ENCODE results near the gene MAGI3. TPM values are rescaled to one million over a fixed set of nuclear protein-coding genes. Genes with fewer than 3 reads are reported as not detected.
"Not testable (repeated sequence)": the region's sequence is repeated elsewhere in the genome, so short reads cannot be mapped to it uniquely, and the experiment has no call there.

MAGI3 gene
- total RNA-seq, 4 donors from 2014 or later, result 14.4 to 28.2 (median 24.4) TPM

- intact Hi-C loops (cut with DNase I), result no loop called here
Observed at GRCh38 chr1:113592230-113592629, 201.9 kb downstream of the MAGI3 start.

GRCh38 chr1:113593550-113594297, 203.4 kb downstream of the MAGI3 start:
- Histone ChIP-seq H3K36me3 (peaks cover 0 to 66% (median 0%) of the 10 kb centered on the region in 3 donors), H3K27ac (no peak overlapping the region), H3K9me3 (peaks cover 0 to 11% (median 0%) of the 10 kb centered on the region in 3 donors), H3K4me3 (no peak overlapping the region), H3K27me3 (no peaks in the 10 kb centered on the region), H3K4me1 (no peaks in the 10 kb centered on the region)
- intact Hi-C loops (cut with DNase I), result no loop called here
- 69% methylated on average over 4 of the region's 4 CpGs for WGBS, 2 donors
- TF ChIP-seq CTCF (IDR thresholded peaks at IDR 0.05) (no peak), POLR2A (IDR thresholded peaks at IDR 0.05) (no peak)
- no peak for DNase-seq

More at GRCh38 chr1:113592230-113592629, 201.9 kb downstream of the MAGI3 start:
- Histone ChIP-seq H3K27ac (no peak overlapping the region), H3K4me1 (no peaks in the 10 kb centered on the region), H3K9me3 (peaks cover 0 to 2% (median 0%) of the 10 kb centered on the region in 3 donors), H3K36me3 (peaks cover 0 to 63% (median 0%) of the 10 kb centered on the region in 3 donors), H3K4me3 (no peak overlapping the region), H3K27me3 (no peaks in the 10 kb centered on the region)
- WGBS, 2 donors, result 76 to 81% methylated on average over 1 of the region's 1 CpG
- DNase-seq, result no peak
- TF ChIP-seq POLR2A (IDR thresholded peaks at IDR 0.05), result no peak
- TF ChIP-seq CTCF (IDR thresholded peaks at IDR 0.05), result no peak

GRCh38 chr1:113604466-113604865, 214.2 kb downstream of the MAGI3 start:
- H3K27ac ChIP-seq; intact Hi-C loops (cut with DNase I); DNase-seq; H3K4me3 ChIP-seq; H3K9me3 ChIP-seq; H3K4me1 ChIP-seq; H3K27me3 ChIP-seq: not testable (repeated sequence)
- H3K36me3 ChIP-seq, result peaks cover 0 to 23% (median 0%) of the 10 kb centered on the region in 3 donors
- 84 to 95% methylated on average over 4 of the region's 5 CpGs for WGBS, 2 donors

- intact Hi-C loops (cut with DNase I), result no loop called here
- no peak overlapping the region for H3K4me3 ChIP-seq
- H3K4me1 ChIP-seq, result no peaks in the 10 kb centered on the region
- no peak for DNase-seq
- peaks cover 0 to 30% (median 0%) of the 10 kb centered on the region in 3 donors for H3K36me3 ChIP-seq
- H3K27me3 ChIP-seq, result no peaks in the 10 kb centered on the region
- no peaks in the 10 kb centered on the region for H3K9me3 ChIP-seq
- no peak for TF ChIP-seq CTCF (IDR thresholded peaks at IDR 0.05)
- TF ChIP-seq POLR2A (IDR thresholded peaks at IDR 0.05), result no peak
- H3K27ac ChIP-seq, result no peak overlapping the region
Observed at GRCh38 chr1:113605146-113605545, 214.8 kb downstream of the MAGI3 start.

- Histone ChIP-seq H3K4me1 (no peaks in the 10 kb centered on the region), H3K36me3 (peaks cover 0 to 52% (median 0%) of the 10 kb centered on the region in 3 donors), H3K9me3 (no peaks in the 10 kb centered on the region), H3K27me3 (no peaks in the 10 kb centered on the region), H3K4me3 (no peak overlapping the region), H3K27ac (no peak overlapping the region)
- TF ChIP-seq POLR2A (IDR thresholded peaks at IDR 0.05) (no peak), CTCF (IDR thresholded peaks at IDR 0.05) (no peak)
- intact Hi-C loops (cut with DNase I), result no loop called here
- no peak for DNase-seq
- WGBS, 2 donors, result 71 to 92% methylated on average over 3 of the region's 3 CpGs
Observed at GRCh38 chr1:113608399-113608798, 218.1 kb downstream of the MAGI3 start.
